Endothelial cell of umbilical vein (primary cell): ENCODE results near the gene CAT. TPM values are rescaled to one million over a fixed set of nuclear protein-coding genes. Genes with fewer than 3 reads are reported as not detected.

Experiments
- BruUV-seq: library from RNA; stranded (reverse); fragments of 400-500 nt; replicated peaks from 2 replicates; lab custom pipeline; 2021; lab: Mats Ljungman, UMichigan
- CTCF ChIA-PET: fragments of 300-600, 350-600 bp; sonication (Branson Sonifier 250); formaldehyde crosslinking; loops from one replicate; lab custom pipeline; 2021; ENCODE audit warnings: antibody characterized with exemption, inconsistent platforms; lab: Charles Lee
- POLR2A ChIA-PET: fragments of 300-600, 350-600 bp; sonication (Branson Sonifier 250); formaldehyde crosslinking; loops from one replicate; lab custom pipeline; 2021; ENCODE audit warnings: antibody characterized with exemption, inconsistent platforms; lab: Charles Lee
- DNase-seq: peaks from one replicate; pipeline ENCODE4 v3.0.0-alpha.2; 2011; ENCODE audit warnings: low read depth, low spot score
- FAIRE-seq: peaks from 2 replicates; lab custom pipeline; 2011; peaks lifted over from hg19 to GRCh38; lab: Jason Lieb, UNC
- H2AFZ ChIP-seq: 2 replicates; pipeline ENCODE4 v1.6.0; 2012; ENCODE audit warnings: low read depth, low read length, control low read depth, inconsistent platforms
- H3K27ac ChIP-seq: 2 replicates; pipeline ENCODE4 v1.5.1; 2011; ENCODE audit warnings: low read depth, mild to moderate bottlenecking, control low read depth, low read length, moderate library complexity; ENCODE audit not compliant: insufficient read depth
- H3K27me3 ChIP-seq, 2 experiments: 2 replicates each; pipeline versions ENCODE4 v1.6.0 to v1.6.1; 2011; ENCODE audit warnings: low read length in 2 of 2, mixed read lengths in 1 of 2; ENCODE audit not compliant: control insufficient read depth in 2 of 2, insufficient read depth in 2 of 2
- H3K36me3 ChIP-seq, 2 experiments: 2 replicates in 1 of 2; 3 replicates in 1 of 2; pipeline ENCODE4 v1.5.1; 2011; ENCODE audit warnings: low read length in 2 of 2, mild to moderate bottlenecking in 1 of 2, moderate library complexity in 1 of 2; ENCODE audit not compliant: control insufficient read depth in 2 of 2, insufficient read depth in 2 of 2; ENCODE audit errors: extremely low read depth in 1 of 2
- H3K4me1 ChIP-seq: 3 replicates; pipeline ENCODE4 v1.5.1; 2011; ENCODE audit warnings: mild to moderate bottlenecking, low read length; ENCODE audit not compliant: control insufficient read depth, insufficient read depth; ENCODE audit errors: extremely low read depth
- H3K4me2 ChIP-seq: 2 replicates; pipeline ENCODE4 v1.6.1; 2011; ENCODE audit warnings: low read length, control low read depth, mixed read lengths; ENCODE audit not compliant: insufficient read depth
- H3K4me3 ChIP-seq, 3 experiments: fragments of 200-600 bp in 1 of 3; sonication (generic), shearing (Covaris generic) in 1 of 3; replicated peaks in 1 of 3; 2 replicates each; pipeline ENCODE4 v1.5.1; 2011 to 2016; ENCODE audit warnings: control low read depth in 3 of 3, low read length in 3 of 3, mild to moderate bottlenecking in 2 of 3, inconsistent platforms in 1 of 3, low read depth in 1 of 3, moderate library complexity in 1 of 3; ENCODE audit not compliant: insufficient read depth in 1 of 3
- H3K79me2 ChIP-seq: 2 replicates; pipeline ENCODE4 v1.6.0; 2012; ENCODE audit warnings: low read length, inconsistent platforms; ENCODE audit not compliant: control insufficient read depth, insufficient read depth
- H3K9ac ChIP-seq: replicated peaks from 2 replicates; pipeline ENCODE3; 2011; ENCODE audit warnings: low read length, control low read depth; ENCODE audit not compliant: insufficient read depth; ENCODE audit errors: extremely low read depth
- H3K9me1 ChIP-seq: replicated peaks from 3 replicates; pipeline ENCODE4 v1.6.0; 2011; ENCODE audit warnings: mild to moderate bottlenecking, low read length; ENCODE audit not compliant: control insufficient read depth, insufficient read depth; ENCODE audit errors: extremely low read depth
- H3K9me3 ChIP-seq: replicated peaks from 2 replicates; pipeline ENCODE4 v1.5.1; 2012; ENCODE audit warnings: low read length, inconsistent platforms; ENCODE audit not compliant: control insufficient read depth, insufficient read depth
- H4K20me1 ChIP-seq: replicated peaks from 2 replicates; pipeline ENCODE3; 2011; ENCODE audit warnings: mild to moderate bottlenecking, low read length; ENCODE audit not compliant: control insufficient read depth, insufficient read depth; ENCODE audit errors: extremely low read depth
- CTCF ChIP-seq, 2 donors: IDR thresholded peaks; 1 replicate in 1 of 2; 2 replicates in 1 of 2; pipeline ENCODE4 v1.5.1; 2011; ENCODE audit warnings: low read length in 2 of 2, mild to moderate bottlenecking in 2 of 2, moderate library complexity in 2 of 2, control low read depth in 1 of 2, inconsistent platforms in 1 of 2, low read depth in 1 of 2; ENCODE audit not compliant: insufficient read depth in 1 of 2; ENCODE audit errors: extremely low read depth in 1 of 2
- EZH2 ChIP-seq: IDR thresholded peaks from 2 replicates; pipeline ENCODE4 v1.6.1; 2012; ENCODE audit warnings: borderline replicate concordance, low read depth, mild to moderate bottlenecking, moderate library complexity, low read length, inconsistent platforms; ENCODE audit not compliant: severe bottlenecking
- FOS ChIP-seq: IDR thresholded peaks from 2 replicates; pipeline ENCODE4 v1.6.1; 2011; ENCODE audit warnings: mild to moderate bottlenecking, low read length, moderate library complexity, borderline replicate concordance; ENCODE audit not compliant: insufficient read depth
- GATA2 ChIP-seq: IDR thresholded peaks from 2 replicates; pipeline ENCODE4 v1.7.0; 2011; ENCODE audit warnings: low read depth, mild to moderate bottlenecking, moderate library complexity, mixed read lengths, low read length; ENCODE audit not compliant: insufficient read length, insufficient read depth
- JUN ChIP-seq: IDR thresholded peaks from 2 replicates; pipeline ENCODE4 v1.6.1; 2011; ENCODE audit warnings: borderline replicate concordance, low read depth; ENCODE audit not compliant: insufficient read length, insufficient read depth
- MAX ChIP-seq: IDR thresholded peaks from 2 replicates; pipeline ENCODE4 v1.6.1; 2011; ENCODE audit not compliant: insufficient read depth, insufficient read length
- MYC ChIP-seq: IDR thresholded peaks from one replicate; pipeline ENCODE4 v1.6.1; 2011; ENCODE audit warnings: mild to moderate bottlenecking, low read depth, low read length
- POLR2A ChIP-seq: IDR thresholded peaks from 2 replicates; pipeline ENCODE4 v1.6.1; 2012; ENCODE audit warnings: low read depth, mild to moderate bottlenecking, control low read depth, low read length
- POLR2AphosphoS5 ChIP-seq: IDR thresholded peaks from 2 replicates; pipeline ENCODE4 v1.6.1; 2012; ENCODE audit warnings: low read depth, mild to moderate bottlenecking, control low read depth, low read length, moderate library complexity; ENCODE audit not compliant: insufficient read depth
- dilution Hi-C: fragments of 300-500 bp; cut with MboI; formaldehyde crosslinking; loops from one replicate; pipeline ENCODE4 v1.15.0; 2019; ENCODE audit warnings: low sequenced_read_pairs; ENCODE audit not compliant: extremely low pct_ligation_motif_present
- intact Hi-C: fragments of 100-400 bp; cut with micrococcal nuclease; formaldehyde crosslinking; loops from one replicate; pipeline ENCODE4 v1.10.0; 2022
- polyA plus RNA-seq, 4 experiments: library from polyadenylated mRNA; depleted of rRNA in 3 of 4; stranded (reverse) in 3 of 4; unstranded in 1 of 4; fragments of >200 nt; gene quantifications; 2 replicates each; pipeline versions ENCODE4 v1.2.1 to v1.2.3, GENCODE V29; 2011 to 2012; ENCODE audit warnings: missing spikeins in 1 of 4
- total RNA-seq: library from RNA; stranded (reverse); gene quantifications from 2 replicates; pipeline ENCODE4 v1.2.3, GENCODE V29; 2021

CAT gene
- total and polyA plus RNA-seq, 2 donors (not counting 3 experiments of a cell fraction or from before 2014, with no cell fraction given) = 32.7 to 50.5 TPM

GRCh38 chr11:34408580-34409172 is 30.1 kb upstream of the CAT start:
- no peak overlapping the region for H3K4me2 ChIP-seq
- H3K79me2 ChIP-seq = no peaks in the 10 kb centered on the region
- H3K9me3 ChIP-seq = peaks cover 2% of the 10 kb centered on the region
- H3K27ac ChIP-seq = no peak overlapping the region
- DNase-seq (no peak), FAIRE-seq (no peak)
- intact Hi-C loops = no loop called here
- no peak overlapping the region for H3K9ac ChIP-seq
- no peaks in the 10 kb centered on the region for H4K20me1 ChIP-seq
- H3K9me1 ChIP-seq = no peaks in the 10 kb centered on the region
- no peak overlapping the region for H3K4me3 ChIP-seq
- CTCF ChIA-PET = no interaction called here
- H2AFZ ChIP-seq = no peak overlapping the region
- H3K27me3 ChIP-seq = peaks cover 0 to 3% of the 10 kb centered on the region in 2 experiments
- no peak for TF ChIP-seq JUN
- TF ChIP-seq CTCF (IDR thresholded peaks at IDR 0.05; ENCODE audit: extremely low read depth in 1 of 2, insufficient read depth in 1 of 2, low read depth in 1 of 2, low read length in 2 of 2) = no peak
- no peak for TF ChIP-seq FOS
- TF ChIP-seq POLR2AphosphoS5 = no peak
- no peak for TF ChIP-seq MYC
- TF ChIP-seq MAX = no peak
- TF ChIP-seq GATA2 = no peak
- no peak for TF ChIP-seq EZH2
- no peak for TF ChIP-seq POLR2A
- no peaks in the 10 kb centered on the region for H3K36me3 ChIP-seq
- H3K4me1 ChIP-seq = no peaks in the 10 kb centered on the region
- dilution Hi-C loops = no loop called here
- POLR2A ChIA-PET = no interaction called here
- no TSS peak for BruUV-seq
